Measurements from ENCODE around the gene BTC.

GRCh38 chr4:74768857-74769525 lies 25.3 kb downstream of the BTC start:
- TF ChIP-seq CTCF (IDR thresholded peaks at IDR 0.05) (no peak), POLR2A (IDR thresholded peaks at IDR 0.05) (no peak)
